KOPT-K1 (cell line): Measurements from ENCODE around the gene PLBD2.

Experiments
- H3K27ac ChIP-seq: fragments of 200-600 bp; sonication (generic); 2 replicates; pipeline ENCODE4 v1.5.1; 2016; ENCODE audit warnings: antibody characterized with exemption, mild to moderate bottlenecking, low read depth, low read length; ENCODE audit not compliant: poor library complexity, severe bottlenecking
- H3K36me3 ChIP-seq: fragments of 200-600 bp; sonication (generic); 2 replicates; pipeline ENCODE4 v1.5.1; 2017; ENCODE audit warnings: antibody characterized with exemption, mild to moderate bottlenecking, low read length, moderate library complexity; ENCODE audit not compliant: insufficient read depth
- H3K9me3 ChIP-seq: fragments of 200-600 bp; sonication (generic); 2 replicates; pipeline ENCODE4 v1.5.1; 2017; ENCODE audit warnings: antibody characterized with exemption, low read length, mild to moderate bottlenecking; ENCODE audit not compliant: insufficient read depth, poor library complexity, severe bottlenecking

PLBD2 gene

DNA sequence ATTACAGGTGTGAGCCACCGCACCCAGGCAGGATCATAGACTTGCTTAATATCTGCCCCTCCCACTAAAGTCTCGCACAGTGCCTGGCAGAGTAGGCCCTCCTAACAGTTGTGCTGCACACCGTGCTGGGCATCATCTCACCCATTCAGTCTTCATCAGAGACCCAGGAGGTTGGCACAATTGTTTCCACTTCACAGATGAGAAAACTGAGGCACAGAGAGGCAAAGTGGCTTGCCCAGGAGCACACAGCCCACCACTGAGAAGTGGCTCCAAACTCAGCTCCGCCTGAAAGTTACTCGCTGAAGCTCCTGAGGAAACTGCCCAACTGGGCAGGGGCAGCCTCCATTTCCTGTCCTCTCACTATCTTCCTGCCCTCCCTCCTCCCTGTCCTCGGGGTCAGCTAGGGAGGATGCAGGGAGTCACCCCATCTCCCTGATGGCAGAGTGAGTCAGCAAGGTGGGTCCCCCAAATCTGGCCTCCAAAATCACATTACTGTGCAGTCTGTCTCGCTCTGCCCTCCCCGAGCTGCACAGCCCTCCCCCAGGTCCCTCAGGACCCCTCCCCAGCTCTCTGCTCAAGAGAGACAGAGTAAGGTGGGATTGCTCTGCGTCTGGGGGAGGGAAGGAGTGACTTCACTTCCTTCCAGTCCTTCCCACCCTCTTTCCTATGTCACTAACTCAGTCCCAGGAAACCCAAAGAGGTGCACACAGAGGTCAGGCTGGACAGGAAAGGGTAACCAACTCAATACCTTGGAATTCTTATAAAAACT, 29.2 kb upstream of the PLBD2 start:
- H3K36me3 ChIP-seq, result peaks cover 60% of the 10 kb centered on the region
- no peaks in the 10 kb centered on the region for H3K9me3 ChIP-seq
- no peak overlapping the region for H3K27ac ChIP-seq

DNA sequence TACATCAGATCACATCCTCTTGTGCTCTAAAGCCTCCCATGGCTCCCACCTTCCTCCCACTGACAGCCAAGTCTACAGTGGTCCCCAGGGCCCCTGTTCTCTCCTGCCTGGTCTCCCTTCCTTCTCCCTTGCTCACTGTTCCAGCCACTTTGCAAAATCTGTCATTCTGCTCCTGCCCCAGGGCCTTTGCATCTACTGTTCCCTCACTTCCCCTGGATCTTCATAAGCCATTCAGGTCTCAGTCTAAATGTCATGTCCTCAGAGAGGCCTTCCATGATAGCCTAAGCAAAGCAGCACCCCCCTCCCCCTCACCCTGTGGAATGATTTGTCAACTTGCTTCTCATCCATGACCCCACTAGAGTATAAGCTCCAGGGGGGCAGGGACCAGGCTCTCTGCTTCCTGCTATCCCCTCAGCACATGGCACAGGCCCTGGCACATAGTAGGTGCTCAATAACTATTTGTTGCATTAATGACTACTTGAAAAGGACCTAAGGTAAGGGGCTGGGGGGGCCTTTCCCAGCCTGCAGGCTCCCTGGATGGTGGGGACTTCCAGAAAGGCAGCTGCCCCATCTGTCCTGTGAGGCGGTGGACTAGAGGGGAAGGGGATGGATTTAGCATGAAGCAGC, 28.5 kb upstream of the PLBD2 start:
- Histone ChIP-seq H3K27ac (no peak overlapping the region), H3K9me3 (no peaks in the 10 kb centered on the region), H3K36me3 (peaks cover 60% of the 10 kb centered on the region)

DNA sequence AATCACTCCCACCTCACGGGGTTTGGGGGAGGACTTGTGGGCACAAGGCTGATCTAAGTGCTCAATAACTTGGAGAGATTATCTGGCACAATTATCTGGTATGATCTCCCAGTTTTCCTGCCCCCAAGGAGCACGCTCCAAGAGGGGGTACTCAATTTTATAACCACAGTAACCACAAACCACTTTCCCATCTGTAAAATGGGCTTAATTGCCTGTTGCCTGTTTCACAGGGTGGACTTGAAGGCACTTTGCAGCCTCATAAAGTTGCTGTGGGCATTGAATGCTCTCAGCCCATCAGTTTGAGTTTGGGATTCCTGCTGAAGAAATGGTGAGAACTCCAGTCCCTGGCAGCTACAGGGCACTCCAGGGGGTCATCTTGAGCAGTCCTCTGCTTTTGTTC, 27.9 kb upstream of the PLBD2 start:
- Histone ChIP-seq H3K27ac (no peak overlapping the region), H3K36me3 (peaks cover 60% of the 10 kb centered on the region)

DNA sequence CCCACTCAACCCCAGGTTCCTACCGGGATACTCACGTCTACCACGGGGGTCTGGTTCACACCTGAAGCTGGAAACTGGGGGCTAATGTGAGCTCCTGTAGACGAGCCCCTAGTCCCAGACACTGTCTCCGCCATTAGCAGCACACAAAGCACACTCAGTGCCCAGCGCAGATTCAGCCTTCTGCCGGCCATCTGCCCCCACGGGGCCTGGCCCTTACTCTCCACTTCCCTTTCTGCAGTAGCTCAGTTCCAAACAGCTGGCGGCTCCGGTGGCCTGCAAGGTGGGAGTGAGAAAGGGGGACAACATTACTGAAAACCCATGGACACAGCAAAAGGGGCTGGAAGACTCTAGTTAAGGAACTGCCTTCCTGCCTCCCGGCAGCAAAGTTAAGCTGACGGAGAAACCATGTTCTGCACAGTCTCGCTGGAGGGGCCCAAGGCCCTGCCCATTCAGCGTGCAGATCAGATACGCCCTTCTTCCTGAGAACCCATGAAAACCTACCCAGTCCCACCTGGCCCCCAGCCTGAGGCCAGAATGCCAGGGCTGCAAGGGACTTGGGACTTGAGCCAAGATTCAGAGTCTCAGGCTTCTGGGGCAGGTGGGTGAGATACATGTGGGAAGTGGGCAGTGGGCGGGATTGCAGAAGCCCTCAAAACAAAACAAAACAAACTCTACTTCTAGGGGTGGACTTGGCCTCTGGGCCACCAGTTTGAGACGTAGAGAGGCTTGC, 25.5 kb upstream of the PLBD2 start:
- Histone ChIP-seq H3K36me3 (peaks cover 50% of the 10 kb centered on the region), H3K9me3 (no peaks in the 10 kb centered on the region), H3K27ac (no peak overlapping the region)

More for the DNA sequence above, 27.9 kb upstream of the PLBD2 start:
- H3K9me3 ChIP-seq, result no peaks in the 10 kb centered on the region

DNA sequence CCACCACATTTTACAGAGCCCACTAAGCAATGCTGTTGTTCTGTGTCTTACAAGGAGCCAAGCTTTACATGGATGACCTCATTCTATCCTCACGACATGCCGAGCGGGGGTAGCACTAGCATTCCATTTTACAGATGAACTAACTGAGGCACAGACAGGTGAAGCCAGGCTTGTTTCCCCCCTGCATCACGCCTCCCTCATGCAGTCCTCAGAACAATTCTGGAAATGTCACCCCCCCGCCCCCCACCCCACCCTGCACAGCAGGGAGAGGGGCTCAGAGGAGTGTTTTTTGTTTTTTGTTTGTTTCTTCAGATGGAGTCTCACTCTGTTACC, 25.0 kb upstream of the PLBD2 start:
- peak overlapping the region; percentile 63 for H3K27ac ChIP-seq
- no peaks in the 10 kb centered on the region for H3K9me3 ChIP-seq
- H3K36me3 ChIP-seq, result peaks cover 46% of the 10 kb centered on the region

DNA sequence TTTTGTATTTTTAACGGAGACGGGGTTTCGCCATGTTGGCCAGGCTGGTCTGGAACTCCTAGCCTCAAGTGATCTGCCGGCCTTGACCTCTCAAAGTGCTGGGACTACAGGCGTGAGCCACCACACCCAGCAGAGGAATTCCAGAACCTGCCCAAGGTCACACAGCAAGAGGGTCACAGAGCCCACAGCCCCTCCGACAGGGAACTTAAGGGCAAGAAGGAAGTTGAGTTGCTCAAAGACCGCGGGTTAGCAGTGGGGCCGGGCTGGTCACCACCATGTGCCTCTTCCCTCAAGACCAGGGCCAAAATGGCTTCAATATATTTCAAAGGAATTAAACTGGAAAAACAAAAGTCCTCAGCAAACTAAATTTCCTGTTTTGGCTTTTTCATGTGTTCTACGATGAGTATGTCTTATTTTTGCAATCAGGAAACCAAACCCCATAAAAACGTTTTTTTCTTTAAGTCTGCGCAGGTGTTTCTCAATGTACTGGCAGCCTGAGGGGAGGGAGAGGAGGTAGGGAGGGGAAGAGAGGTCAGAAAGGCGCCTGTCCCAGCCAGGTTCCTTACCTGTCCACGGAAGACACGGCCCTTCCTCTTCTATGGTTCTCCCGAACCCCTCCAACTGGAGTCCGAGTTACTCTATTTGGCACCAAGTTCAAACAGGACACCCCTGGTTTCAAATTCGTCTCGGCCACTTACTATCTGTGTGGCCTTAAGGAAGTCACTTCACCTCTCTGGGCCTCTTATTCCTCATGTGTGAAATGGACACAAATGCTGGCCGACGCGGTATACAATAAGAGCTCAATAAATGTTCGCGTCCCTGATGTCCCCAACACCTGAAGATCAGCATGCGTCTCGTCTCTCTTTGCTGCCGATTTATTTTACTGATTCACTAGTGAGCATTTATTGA, 24.3 kb upstream of the PLBD2 start:
- no peaks in the 10 kb centered on the region for H3K9me3 ChIP-seq
- H3K36me3 ChIP-seq, result peaks cover 39% of the 10 kb centered on the region
- H3K27ac ChIP-seq, result peak overlapping the region; percentile 63

DNA sequence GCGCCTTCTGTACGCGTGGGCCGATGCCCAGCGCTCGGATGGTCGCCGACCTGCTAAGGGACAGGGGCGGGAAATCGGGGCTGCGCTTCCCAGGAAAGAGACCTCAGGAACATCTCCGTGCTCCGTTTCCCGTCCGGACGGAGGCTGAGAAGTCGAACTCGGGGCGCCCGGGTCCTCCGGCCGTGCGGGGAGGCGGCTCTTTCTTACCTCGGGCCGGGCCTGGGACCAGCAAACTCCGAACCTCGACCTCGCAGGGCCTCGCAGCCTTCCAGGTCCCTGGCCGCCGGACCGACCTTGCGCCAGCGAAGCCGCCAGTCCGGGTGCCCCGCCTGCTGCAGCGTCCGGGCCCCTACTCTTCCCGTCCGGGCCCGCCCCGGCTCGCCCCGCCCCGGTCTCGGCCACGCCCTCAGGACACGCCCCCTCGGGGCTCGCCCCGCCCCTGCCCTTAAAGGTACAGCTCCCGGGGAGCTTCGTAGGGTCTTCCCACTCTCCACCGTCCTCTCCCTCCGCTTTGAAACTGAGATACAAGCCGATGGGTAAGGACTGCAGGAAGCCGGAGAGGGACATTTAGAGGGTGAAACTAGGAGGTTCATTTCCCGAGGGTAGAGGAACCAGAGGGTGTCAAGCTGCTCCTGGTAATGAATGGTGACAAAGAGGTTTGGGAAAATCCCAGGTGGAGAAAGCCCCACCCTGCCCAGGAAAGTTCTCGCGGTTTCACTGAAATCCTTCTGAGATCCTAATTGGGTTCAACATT, 23.4 kb upstream of the PLBD2 start, which contains the start of gene SLC8B1:
SLC8B1 (minus strand) TSS at position 324 of the 754 bp plus-strand sequence. CDS start 2,231 bp downstream, outside the sequence.
- H3K36me3 ChIP-seq, result peaks cover 30% of the 10 kb centered on the region
- peak within 1 kb of the TSS; percentile 63 for H3K27ac ChIP-seq
- no peaks in the 10 kb centered on the region for H3K9me3 ChIP-seq

DNA sequence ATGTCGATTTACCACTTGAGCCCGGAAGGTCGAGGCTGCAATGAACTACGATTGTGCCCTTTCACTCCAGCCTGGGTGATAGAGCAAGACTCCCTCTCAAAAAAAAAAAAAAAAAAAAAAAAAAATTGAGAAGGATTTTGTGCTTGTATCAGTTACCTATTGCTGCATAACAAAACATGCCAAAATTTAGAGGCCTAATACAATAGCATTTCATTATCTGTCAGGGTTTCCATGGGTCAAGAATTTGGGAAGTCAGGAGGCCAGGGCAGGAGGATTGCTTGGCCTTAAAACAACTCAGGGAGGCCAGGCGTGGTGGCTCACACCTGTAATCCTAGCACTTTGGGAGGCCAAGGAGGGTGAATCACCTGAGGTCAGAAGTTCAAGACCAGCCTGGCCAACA, 18.8 kb upstream of the PLBD2 start:
- no peak overlapping the region for H3K27ac ChIP-seq
- H3K36me3 ChIP-seq, result no peaks in the 10 kb centered on the region
- no peaks in the 10 kb centered on the region for H3K9me3 ChIP-seq

DNA sequence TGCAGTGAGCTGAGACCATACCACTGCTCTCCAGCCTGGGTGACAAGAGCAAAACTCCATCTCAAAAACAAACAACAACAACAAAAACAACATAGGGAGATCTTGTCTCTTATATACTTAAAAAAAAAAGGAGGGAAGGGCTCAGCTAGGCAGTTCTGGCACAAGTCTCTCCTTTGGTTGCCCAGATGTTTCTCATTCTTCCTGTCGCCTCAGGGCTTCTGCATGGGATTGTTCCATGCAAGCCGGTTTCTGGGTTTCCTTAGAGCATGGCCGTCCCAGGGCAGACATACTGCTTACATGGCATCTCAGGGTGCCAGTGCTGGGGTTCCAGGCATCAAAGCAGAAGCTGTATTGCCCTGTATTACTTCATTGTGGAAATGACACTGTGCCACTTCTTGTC, 18.3 kb upstream of the PLBD2 start:
- H3K27ac ChIP-seq, result no peak overlapping the region
- no peaks in the 10 kb centered on the region for H3K9me3 ChIP-seq
- no peaks in the 10 kb centered on the region for H3K36me3 ChIP-seq

DNA sequence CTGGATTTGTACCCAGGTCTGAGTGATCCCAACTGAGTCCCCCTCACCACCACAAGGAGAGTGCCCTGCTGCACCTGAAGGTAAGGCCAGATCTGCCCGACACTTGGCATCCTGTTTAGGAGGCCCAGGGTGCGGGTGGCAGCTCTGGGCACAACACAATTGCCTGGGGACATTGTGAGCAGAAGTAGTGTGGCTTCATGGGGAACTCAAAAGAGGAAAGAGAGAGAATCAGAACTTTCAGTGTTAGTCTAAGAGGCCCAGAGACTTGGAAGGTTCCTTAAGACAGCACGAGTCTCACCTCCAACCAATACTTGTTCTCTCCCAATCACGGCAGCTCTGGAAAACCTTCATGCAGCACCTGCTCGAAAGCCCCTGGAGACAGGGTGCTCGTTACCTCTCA, 16.9 kb upstream of the PLBD2 start:
- H3K27ac ChIP-seq, result no peak overlapping the region
- no peaks in the 10 kb centered on the region for H3K9me3 ChIP-seq
- H3K36me3 ChIP-seq, result no peaks in the 10 kb centered on the region

DNA sequence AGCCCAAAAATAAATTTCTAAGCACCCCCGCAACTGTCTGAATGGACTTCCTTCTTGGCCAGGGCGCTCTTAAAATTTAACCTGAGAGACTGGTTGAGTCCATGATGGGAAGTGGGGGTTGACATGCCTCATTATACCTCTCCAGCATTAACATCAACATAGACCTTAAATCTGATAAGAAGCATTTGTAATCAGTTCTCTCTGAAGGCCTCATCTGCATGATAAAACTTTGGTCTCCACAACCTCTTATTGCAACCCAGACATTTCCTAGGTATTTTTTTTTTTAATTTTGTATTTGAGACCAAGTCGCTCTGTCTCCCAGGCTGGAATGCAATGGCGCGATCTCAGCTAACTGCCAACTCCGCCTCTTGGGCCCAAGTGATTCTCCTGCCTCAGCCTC, 13.1 kb upstream of the PLBD2 start:
- Histone ChIP-seq H3K36me3 (no peaks in the 10 kb centered on the region), H3K27ac (no peak overlapping the region), H3K9me3 (no peaks in the 10 kb centered on the region)

DNA sequence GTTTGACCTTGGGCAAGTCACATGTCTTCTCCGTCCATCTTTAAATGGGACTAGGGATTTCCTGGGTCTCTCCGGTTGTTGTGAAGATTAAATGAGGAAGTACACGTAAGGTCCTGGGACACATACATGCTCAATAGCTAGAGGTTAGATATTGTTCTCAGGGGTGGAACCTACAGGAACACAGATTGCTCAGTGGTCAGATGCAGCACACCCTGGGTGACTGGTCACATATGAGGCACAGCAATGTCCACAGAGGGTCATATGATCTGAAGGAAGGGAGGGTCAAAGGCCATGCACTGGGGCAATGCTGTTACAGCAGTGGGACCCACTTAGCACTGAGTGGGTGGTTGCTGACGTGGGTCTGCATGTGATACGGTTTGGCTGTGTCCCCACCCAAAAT, 12.0 kb upstream of the PLBD2 start:
- Histone ChIP-seq H3K9me3 (no peaks in the 10 kb centered on the region), H3K27ac (no peak overlapping the region), H3K36me3 (no peaks in the 10 kb centered on the region)

DNA sequence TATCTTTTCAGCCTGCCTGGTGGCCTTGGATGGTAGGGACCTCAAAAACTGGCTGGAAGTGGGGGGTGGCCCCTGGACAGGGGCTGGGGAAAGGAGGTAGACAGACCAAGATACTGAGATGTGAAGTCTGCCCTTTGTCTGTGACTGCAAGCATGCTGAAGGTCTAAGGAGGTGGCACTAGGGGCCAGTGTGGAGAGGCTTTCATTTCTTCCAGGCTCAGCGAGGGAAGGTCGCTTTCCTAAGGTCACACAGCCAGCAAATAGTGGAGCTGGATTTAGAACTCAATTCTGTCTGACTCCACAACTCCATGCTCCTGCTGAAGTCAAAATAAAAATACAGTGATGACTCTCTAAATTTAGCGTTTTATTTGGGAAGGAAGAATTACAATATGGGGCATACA, 11.3 kb upstream of the PLBD2 start:
- no peaks in the 10 kb centered on the region for H3K36me3 ChIP-seq
- no peak overlapping the region for H3K27ac ChIP-seq
- no peaks in the 10 kb centered on the region for H3K9me3 ChIP-seq

DNA sequence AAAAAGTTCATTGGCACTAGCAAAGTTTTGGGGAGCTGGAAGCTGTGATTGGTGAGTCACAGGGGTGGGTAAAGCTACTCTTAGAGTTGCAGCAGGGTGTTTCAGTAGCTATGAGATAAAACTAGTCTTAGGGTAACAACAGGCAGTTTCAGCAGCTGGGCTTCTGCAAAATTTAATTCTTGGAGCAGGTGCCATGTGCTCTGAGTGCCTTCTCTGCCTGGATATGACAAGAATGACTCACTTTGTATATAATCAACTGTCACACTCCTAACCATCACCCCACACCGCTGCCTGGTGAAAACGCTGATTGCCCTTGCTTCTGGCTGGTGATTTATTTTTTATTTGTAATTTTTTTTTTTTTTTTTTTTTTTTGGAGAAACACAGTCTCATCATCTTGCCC, 10.5 kb upstream of the PLBD2 start:
- H3K36me3 ChIP-seq, result no peaks in the 10 kb centered on the region
- no peaks in the 10 kb centered on the region for H3K9me3 ChIP-seq
- no peak overlapping the region for H3K27ac ChIP-seq
